Measurements from ENCODE around the gene SAXO1.

DNA sequence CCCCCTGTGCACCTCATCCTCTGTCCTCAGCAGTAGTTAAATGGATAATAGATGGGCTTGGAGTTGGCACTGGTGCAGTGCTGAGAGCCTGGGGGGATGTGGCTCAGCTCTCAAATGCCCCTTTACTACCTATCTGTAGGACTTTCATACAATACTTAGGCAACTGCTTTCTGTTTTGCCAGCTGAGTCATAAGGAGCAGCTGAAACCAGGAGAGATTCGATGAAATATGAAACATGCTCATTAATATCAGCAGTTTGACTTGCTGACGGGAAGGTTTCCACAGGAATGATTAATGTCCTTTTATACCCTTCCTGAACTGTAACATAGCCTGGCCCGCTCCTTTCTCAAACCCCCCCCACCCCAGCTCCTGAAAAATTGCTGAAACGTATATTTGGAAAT lies 142.6 kb downstream of the SAXO1 start:
- TF ChIP-seq, protein P1, sequence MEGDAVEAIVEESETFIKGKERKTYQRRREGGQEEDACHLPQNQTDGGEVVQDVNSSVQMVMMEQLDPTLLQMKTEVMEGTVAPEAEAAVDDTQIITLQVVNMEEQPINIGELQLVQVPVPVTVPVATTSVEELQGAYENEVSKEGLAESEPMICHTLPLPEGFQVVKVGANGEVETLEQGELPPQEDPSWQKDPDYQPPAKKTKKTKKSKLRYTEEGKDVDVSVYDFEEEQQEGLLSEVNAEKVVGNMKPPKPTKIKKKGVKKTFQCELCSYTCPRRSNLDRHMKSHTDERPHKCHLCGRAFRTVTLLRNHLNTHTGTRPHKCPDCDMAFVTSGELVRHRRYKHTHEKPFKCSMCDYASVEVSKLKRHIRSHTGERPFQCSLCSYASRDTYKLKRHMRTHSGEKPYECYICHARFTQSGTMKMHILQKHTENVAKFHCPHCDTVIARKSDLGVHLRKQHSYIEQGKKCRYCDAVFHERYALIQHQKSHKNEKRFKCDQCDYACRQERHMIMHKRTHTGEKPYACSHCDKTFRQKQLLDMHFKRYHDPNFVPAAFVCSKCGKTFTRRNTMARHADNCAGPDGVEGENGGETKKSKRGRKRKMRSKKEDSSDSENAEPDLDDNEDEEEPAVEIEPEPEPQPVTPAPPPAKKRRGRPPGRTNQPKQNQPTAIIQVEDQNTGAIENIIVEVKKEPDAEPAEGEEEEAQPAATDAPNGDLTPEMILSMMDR (conservative IDR thresholded peaks at IDR 0.05 in 1 of 2, IDR thresholded peaks at IDR 0.05 in 1 of 2; ENCODE audit: extremely low read depth in 1 of 2, insufficient read depth in 1 of 2, low read depth in 1 of 2, low read length in 2 of 2), result no peak
- no peak for TF ChIP-seq EZH2 (IDR thresholded peaks at IDR 0.05; ENCODE audit: borderline replicate concordance, low read length)
